Measurements from ENCODE around the gene MEF2D. TPM values are rescaled to one million over a fixed set of nuclear protein-coding genes. Genes with fewer than 3 reads are reported as not detected.

MEF2D gene
- total and polyA plus RNA-seq, 2 experiments from 2014 or later, result 35.1 to 64.6 TPM

DNA sequence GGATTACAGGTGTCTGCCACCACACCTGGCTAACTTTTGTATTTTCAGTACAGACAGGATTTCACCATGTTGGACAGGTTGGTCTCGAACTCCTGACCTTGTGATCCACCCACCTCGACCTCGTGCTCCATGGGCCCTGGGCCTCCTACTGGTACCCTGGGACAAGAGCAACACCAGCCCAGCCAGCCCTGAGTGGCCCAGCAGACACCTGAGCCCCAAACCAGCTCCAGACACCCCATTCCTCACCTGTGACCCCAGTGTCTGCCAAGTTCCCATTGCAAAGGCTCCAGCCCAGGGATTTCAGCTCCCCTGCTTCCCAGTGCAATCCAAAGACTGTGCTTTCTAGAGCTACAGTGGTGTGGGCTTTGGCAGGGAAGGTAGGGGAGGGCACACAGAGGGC, 14.6 kb downstream of the MEF2D start:
- Histone ChIP-seq H3K27ac (no peak overlapping the region), H3K9me3 (ENCODE audit: low read depth) (no peaks in the 10 kb centered on the region), H3K36me3 (peaks cover 14% of the 10 kb centered on the region), H3K27me3 (no peaks in the 10 kb centered on the region), H3K4me3 (no peak overlapping the region), H3K4me1 (ENCODE audit: low read depth) (peaks cover 34% of the 10 kb centered on the region)
- DNase-seq (ENCODE audit: low read depth in 1 of 2, low spot score in 1 of 2), result no peak
- TF ChIP-seq, protein P1, sequence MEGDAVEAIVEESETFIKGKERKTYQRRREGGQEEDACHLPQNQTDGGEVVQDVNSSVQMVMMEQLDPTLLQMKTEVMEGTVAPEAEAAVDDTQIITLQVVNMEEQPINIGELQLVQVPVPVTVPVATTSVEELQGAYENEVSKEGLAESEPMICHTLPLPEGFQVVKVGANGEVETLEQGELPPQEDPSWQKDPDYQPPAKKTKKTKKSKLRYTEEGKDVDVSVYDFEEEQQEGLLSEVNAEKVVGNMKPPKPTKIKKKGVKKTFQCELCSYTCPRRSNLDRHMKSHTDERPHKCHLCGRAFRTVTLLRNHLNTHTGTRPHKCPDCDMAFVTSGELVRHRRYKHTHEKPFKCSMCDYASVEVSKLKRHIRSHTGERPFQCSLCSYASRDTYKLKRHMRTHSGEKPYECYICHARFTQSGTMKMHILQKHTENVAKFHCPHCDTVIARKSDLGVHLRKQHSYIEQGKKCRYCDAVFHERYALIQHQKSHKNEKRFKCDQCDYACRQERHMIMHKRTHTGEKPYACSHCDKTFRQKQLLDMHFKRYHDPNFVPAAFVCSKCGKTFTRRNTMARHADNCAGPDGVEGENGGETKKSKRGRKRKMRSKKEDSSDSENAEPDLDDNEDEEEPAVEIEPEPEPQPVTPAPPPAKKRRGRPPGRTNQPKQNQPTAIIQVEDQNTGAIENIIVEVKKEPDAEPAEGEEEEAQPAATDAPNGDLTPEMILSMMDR (IDR thresholded peaks at IDR 0.05; ENCODE audit: low read depth, low read length), result no peak

DNA sequence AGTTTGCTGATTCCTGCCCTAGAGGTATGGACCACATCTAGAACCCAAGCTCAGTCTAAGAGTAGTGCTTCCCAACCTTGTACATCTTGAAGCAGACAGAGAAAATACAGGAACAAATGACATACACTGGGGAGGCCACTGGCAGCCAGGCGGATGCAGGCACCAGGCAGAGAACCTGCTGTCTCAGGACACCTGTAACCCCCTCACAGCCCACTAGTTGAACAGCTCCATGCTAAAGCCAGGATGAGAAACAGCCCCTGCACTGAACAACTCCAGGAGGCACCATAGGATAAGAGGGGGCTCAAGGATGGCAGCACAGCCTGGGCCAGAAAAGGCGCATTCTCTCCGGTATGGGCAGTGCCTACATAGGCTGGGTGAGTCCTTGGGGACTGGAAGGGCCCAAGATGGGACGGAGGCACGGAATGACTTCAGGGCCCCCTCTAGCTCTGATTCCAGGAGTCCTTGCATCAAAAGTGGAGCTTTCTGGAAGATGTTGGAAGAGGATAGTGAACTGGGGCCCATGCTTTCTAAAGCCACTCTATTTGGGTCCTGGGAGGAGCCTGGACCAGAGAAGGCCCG, 16.0 kb downstream of the MEF2D start:
- Histone ChIP-seq H3K27me3 (no peaks in the 10 kb centered on the region), H3K9me3 (ENCODE audit: low read depth) (no peaks in the 10 kb centered on the region), H3K4me3 (no peak overlapping the region), H3K4me1 (ENCODE audit: low read depth) (peaks cover 22% of the 10 kb centered on the region), H3K27ac (no peak overlapping the region), H3K36me3 (peaks cover 25% of the 10 kb centered on the region)
- DNase-seq (ENCODE audit: low read depth in 1 of 2, low spot score in 1 of 2), result no peak
- TF ChIP-seq, protein P1 (IDR thresholded peaks at IDR 0.05; ENCODE audit: low read depth, low read length), result no peak

DNA sequence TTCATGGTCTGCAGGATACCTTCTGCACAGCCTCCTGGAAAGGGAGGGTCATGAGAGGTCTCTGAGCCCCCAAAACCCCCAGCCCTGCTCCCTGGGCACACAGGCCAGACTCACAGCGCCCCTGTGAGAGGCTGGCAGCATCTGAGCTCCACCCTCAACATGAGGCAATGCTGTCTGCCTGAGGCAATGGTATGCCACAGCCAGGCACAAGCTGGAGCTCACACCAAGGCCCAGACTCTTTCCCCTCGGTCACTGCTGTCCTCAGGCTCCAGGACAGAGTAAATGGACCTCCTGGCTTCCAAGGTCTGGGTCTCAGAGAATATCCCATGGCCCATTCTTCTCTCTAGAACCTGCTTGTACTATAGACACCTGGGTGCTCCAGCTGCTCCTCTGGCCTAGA, 17.2 kb downstream of the MEF2D start:
- no peak for DNase-seq (ENCODE audit: low read depth in 1 of 2, low spot score in 1 of 2)
- peaks cover 12% of the 10 kb centered on the region for H3K4me1 ChIP-seq (ENCODE audit: low read depth)
- TF ChIP-seq, protein P1 (IDR thresholded peaks at IDR 0.05; ENCODE audit: low read depth, low read length), result no peak
- H3K27ac ChIP-seq, result no peak overlapping the region
- no peaks in the 10 kb centered on the region for H3K9me3 ChIP-seq (ENCODE audit: low read depth)
- no peaks in the 10 kb centered on the region for H3K27me3 ChIP-seq
- no peak overlapping the region for H3K4me3 ChIP-seq
- H3K36me3 ChIP-seq, result peaks cover 34% of the 10 kb centered on the region

GRCh38 chr1:156482276-156482675, 18.3 kb downstream of the MEF2D start:
- no peaks in the 10 kb centered on the region for H3K27me3 ChIP-seq

DNA sequence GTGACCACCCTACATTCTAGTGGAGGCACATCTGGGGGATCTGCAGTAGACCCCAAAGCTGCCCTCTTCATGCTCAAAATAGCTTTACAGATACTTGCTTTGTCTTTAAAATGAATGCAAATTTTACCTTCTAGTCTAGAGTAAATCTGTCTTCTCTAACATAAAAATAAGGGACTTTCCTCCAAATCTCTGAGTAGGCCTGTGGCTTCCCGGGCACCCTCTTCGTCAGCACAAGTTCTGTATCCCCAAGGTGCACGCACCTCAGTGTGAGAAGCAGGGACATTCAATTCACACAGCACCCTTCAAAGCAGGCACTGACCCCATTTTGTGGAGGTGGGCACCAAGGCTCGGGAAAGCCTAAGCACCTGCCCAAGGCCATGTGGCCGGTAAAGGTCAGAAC, 19.0 kb downstream of the MEF2D start:
- Histone ChIP-seq H3K4me1 (ENCODE audit: low read depth) (peaks cover 3% of the 10 kb centered on the region), H3K27me3 (no peaks in the 10 kb centered on the region), H3K27ac (no peak overlapping the region), H3K36me3 (peaks cover 50% of the 10 kb centered on the region), H3K9me3 (ENCODE audit: low read depth) (no peaks in the 10 kb centered on the region), H3K4me3 (no peak overlapping the region)
- no peak for DNase-seq (ENCODE audit: low read depth in 1 of 2, low spot score in 1 of 2)
- TF ChIP-seq, protein P1 (IDR thresholded peaks at IDR 0.05; ENCODE audit: low read depth, low read length), result no peak

More at GRCh38 chr1:156482276-156482675, 18.3 kb downstream of the MEF2D start:
- H3K9me3 ChIP-seq (ENCODE audit: low read depth), result no peaks in the 10 kb centered on the region
- DNase-seq (ENCODE audit: low read depth in 1 of 2, low spot score in 1 of 2), result no peak
- peaks cover 3% of the 10 kb centered on the region for H3K4me1 ChIP-seq (ENCODE audit: low read depth)
- TF ChIP-seq, protein P1 (IDR thresholded peaks at IDR 0.05; ENCODE audit: low read depth, low read length), result no peak
- no peak overlapping the region for H3K27ac ChIP-seq
- no peak overlapping the region for H3K4me3 ChIP-seq
- peaks cover 43% of the 10 kb centered on the region for H3K36me3 ChIP-seq

Measured in cardiac muscle cell (in vitro differentiated cells and primary cell).